Neural progenitor cell (in vitro differentiated cells): Measurements from ENCODE around the gene FSTL5. TPM values are rescaled to one million over a fixed set of nuclear protein-coding genes. Genes with fewer than 3 reads are reported as not detected.

Experiments
- DNase-seq: peaks from one replicate; pipeline ENCODE4 v3.0.0-alpha.2; 2016; ENCODE audit warnings: low spot score
- H2AFZ ChIP-seq: fragments of 200-600 bp; sonication (generic); replicated peaks from 2 replicates; pipeline ENCODE4 v1.6.1; 2016; ENCODE audit warnings: antibody characterized with exemption
- H3F3A ChIP-seq: fragments of 200-600 bp; sonication (generic); 2 replicates; pipeline ENCODE4 v1.6.1; 2016; ENCODE audit warnings: antibody characterized with exemption, low read depth
- H3K27ac ChIP-seq: fragments of 200-600 bp; sonication (generic); 2 replicates; pipeline ENCODE4 v1.5.1; 2016; ENCODE audit warnings: mild to moderate bottlenecking
- H3K27me3 ChIP-seq: fragments of 200-600 bp; sonication (generic); 2 replicates; pipeline ENCODE4 v1.6.1; 2016; ENCODE audit warnings: mild to moderate bottlenecking, moderate library complexity
- H3K36me3 ChIP-seq: fragments of 200-600 bp; sonication (generic); 2 replicates; pipeline ENCODE4 v1.5.1; 2016
- H3K4me1 ChIP-seq: fragments of 200-600 bp; sonication (generic); 2 replicates; pipeline ENCODE4 v1.6.1; 2016; ENCODE audit warnings: mixed run types
- H3K4me2 ChIP-seq: fragments of 200-600 bp; sonication (generic); 2 replicates; pipeline ENCODE4 v1.6.1; 2016
- H3K4me3 ChIP-seq: fragments of 200-600 bp; sonication (generic); 2 replicates; pipeline ENCODE4 v1.5.1; 2016
- H3K79me2 ChIP-seq: fragments of 200-600 bp; sonication (generic); 2 replicates; pipeline ENCODE4 v1.6.1; 2016; ENCODE audit warnings: low read depth
- H3K9ac ChIP-seq: fragments of 200-600 bp; sonication (generic); 2 replicates; pipeline ENCODE4 v1.6.1; 2016
- H3K9me3 ChIP-seq: fragments of 200-600 bp; sonication (generic); 2 replicates; pipeline ENCODE4 v1.5.1; 2016; ENCODE audit warnings: low read depth
- H4K20me1 ChIP-seq: fragments of 200-600 bp; sonication (generic); 2 replicates; pipeline ENCODE4 v1.6.1; 2016; ENCODE audit warnings: low read depth
- H3K27ac Mint-ChIP-seq: 3 replicates; pipeline ENCODE4 v1.8.0; 2021; ENCODE audit warnings: mixed read lengths
- H3K27me3 Mint-ChIP-seq: 2 replicates; pipeline ENCODE4 v1.8.0; 2022; ENCODE audit warnings: low read depth, mild to moderate bottlenecking, inconsistent platforms, moderate library complexity, mixed read lengths; ENCODE audit not compliant: insufficient read depth
- H3K36me3 Mint-ChIP-seq: 3 replicates; pipeline ENCODE4 v1.8.0; 2021; ENCODE audit warnings: mixed read lengths
- H3K4me1 Mint-ChIP-seq: 3 replicates; pipeline ENCODE4 v1.8.0; 2021; ENCODE audit warnings: mixed read lengths
- H3K4me3 Mint-ChIP-seq: 3 replicates; pipeline ENCODE4 v1.8.0; 2021; ENCODE audit warnings: mild to moderate bottlenecking, moderate library complexity, mixed read lengths
- H3K9me3 Mint-ChIP-seq: 3 replicates; pipeline ENCODE4 v1.8.0; 2020; ENCODE audit warnings: mixed read lengths
- CTCF ChIP-seq: fragments of 200-600 bp; sonication (generic); IDR thresholded peaks from 2 replicates; pipeline ENCODE4 v1.5.1; 2017; ENCODE audit warnings: antibody characterized with exemption, mild to moderate bottlenecking
- EZH2 ChIP-seq: fragments of 200-600 bp; sonication (generic); IDR thresholded peaks from 2 replicates; pipeline ENCODE4 v1.6.1; 2017; ENCODE audit warnings: antibody characterized with exemption, mild to moderate bottlenecking, moderate library complexity
- EZH2phosphoT487 ChIP-seq: fragments of 200-600 bp; sonication (generic); IDR thresholded peaks from 2 replicates; pipeline ENCODE4 v1.6.1; 2017; ENCODE audit warnings: antibody characterized with exemption
- total RNA-seq: library from RNA; depleted of rRNA; stranded (reverse); fragments of >200 nt; gene quantifications from 2 replicates; pipeline ENCODE4 v1.2.3, GENCODE V29; 2015; ENCODE audit warnings: low replicate concordance

The FSTL5 gene
- total RNA-seq, 1 donor from 2014 or later: not detected

- Histone ChIP-seq H3K4me2 (no peak overlapping the region), H3K9ac (no peak overlapping the region), H3K36me3 (no peaks in the 10 kb centered on the region), H3K4me1 (no peaks in the 10 kb centered on the region), H3K27me3 (no peaks in the 10 kb centered on the region), H3K27ac (no peak overlapping the region), H4K20me1 (no peaks in the 10 kb centered on the region), H2AFZ (no peak overlapping the region), H3K4me3 (no peak overlapping the region), H3K79me2 (no peaks in the 10 kb centered on the region), H3F3A (no peaks in the 10 kb centered on the region), H3K9me3 (no peaks in the 10 kb centered on the region)
- no peaks in the 10 kb centered on the region for H3K4me1 Mint-ChIP-seq
- no peaks in the 10 kb centered on the region for H3K27me3 Mint-ChIP-seq
- H3K36me3 Mint-ChIP-seq: no peaks in the 10 kb centered on the region
- H3K9me3 Mint-ChIP-seq: peaks cover 7% of the 10 kb centered on the region
- H3K27ac Mint-ChIP-seq: no peak overlapping the region
- no peak overlapping the region for H3K4me3 Mint-ChIP-seq
- TF ChIP-seq EZH2: no peak
- TF ChIP-seq EZH2phosphoT487: no peak
- TF ChIP-seq CTCF: no peak
- no peak for DNase-seq
Observed at GRCh38 chr4:161823450-161823849, 340.4 kb downstream of the FSTL5 start.

- H3K36me3 Mint-ChIP-seq: no peaks in the 10 kb centered on the region
- TF ChIP-seq CTCF (no peak), EZH2phosphoT487 (no peak), EZH2 (no peak)
Observed at GRCh38 chr4:161822174-161822573, 341.6 kb downstream of the FSTL5 start.

GRCh38 chr4:161817914-161818313, 345.9 kb downstream of the FSTL5 start:
- Histone ChIP-seq H3K4me1 (no peaks in the 10 kb centered on the region), H3K27ac (no peak overlapping the region), H4K20me1 (no peaks in the 10 kb centered on the region), H3K9me3 (no peaks in the 10 kb centered on the region), H3K4me3 (no peak overlapping the region), H3K4me2 (no peak overlapping the region), H3F3A (no peaks in the 10 kb centered on the region), H2AFZ (no peak overlapping the region), H3K9ac (no peak overlapping the region), H3K27me3 (no peaks in the 10 kb centered on the region), H3K79me2 (no peaks in the 10 kb centered on the region), H3K36me3 (no peaks in the 10 kb centered on the region)
- H3K9me3 Mint-ChIP-seq: no peaks in the 10 kb centered on the region
- no peaks in the 10 kb centered on the region for H3K4me1 Mint-ChIP-seq
- no peaks in the 10 kb centered on the region for H3K27me3 Mint-ChIP-seq
- H3K27ac Mint-ChIP-seq: no peak overlapping the region
- TF ChIP-seq EZH2phosphoT487: no peak
- H3K36me3 Mint-ChIP-seq: no peaks in the 10 kb centered on the region
- no peak for DNase-seq
- no peak overlapping the region for H3K4me3 Mint-ChIP-seq

More at GRCh38 chr4:161822174-161822573, 341.6 kb downstream of the FSTL5 start:
- H3K79me2 ChIP-seq: no peaks in the 10 kb centered on the region
- H3K4me2 ChIP-seq: no peak overlapping the region
- H3K9ac ChIP-seq: no peak overlapping the region
- no peak overlapping the region for H3K27ac ChIP-seq
- Mint-ChIP-seq H3K27me3 (no peaks in the 10 kb centered on the region), H3K9me3 (peaks cover 7% of the 10 kb centered on the region), H3K27ac (no peak overlapping the region), H3K4me3 (no peak overlapping the region), H3K4me1 (no peaks in the 10 kb centered on the region)
- H3K4me1 ChIP-seq: no peaks in the 10 kb centered on the region
- no peaks in the 10 kb centered on the region for H3K36me3 ChIP-seq
- H3K4me3 ChIP-seq: no peak overlapping the region
- no peak for DNase-seq
- H4K20me1 ChIP-seq: no peaks in the 10 kb centered on the region
- no peaks in the 10 kb centered on the region for H3F3A ChIP-seq
- no peaks in the 10 kb centered on the region for H3K27me3 ChIP-seq
- H2AFZ ChIP-seq: no peak overlapping the region
- no peaks in the 10 kb centered on the region for H3K9me3 ChIP-seq

- Histone ChIP-seq H3K79me2 (no peaks in the 10 kb centered on the region), H3K9me3 (no peaks in the 10 kb centered on the region), H3K27ac (no peak overlapping the region), H3K36me3 (no peaks in the 10 kb centered on the region), H2AFZ (no peak overlapping the region), H3K9ac (no peak overlapping the region), H3F3A (no peaks in the 10 kb centered on the region), H3K4me2 (no peak overlapping the region), H3K4me3 (no peak overlapping the region), H4K20me1 (no peaks in the 10 kb centered on the region), H3K4me1 (no peaks in the 10 kb centered on the region), H3K27me3 (no peaks in the 10 kb centered on the region)
- Mint-ChIP-seq H3K27ac (no peak overlapping the region), H3K4me3 (no peak overlapping the region), H3K9me3 (no peaks in the 10 kb centered on the region), H3K4me1 (no peaks in the 10 kb centered on the region), H3K27me3 (no peaks in the 10 kb centered on the region), H3K36me3 (no peaks in the 10 kb centered on the region)
- TF ChIP-seq EZH2phosphoT487: no peak
- TF ChIP-seq CTCF: no peak
- no peak for TF ChIP-seq EZH2
- DNase-seq: no peak
Observed at GRCh38 chr4:161816958-161817357, 346.8 kb downstream of the FSTL5 start.
